A673 (cell line): Measurements from ENCODE around the gene MELTF. TPM values are rescaled to one million over a fixed set of nuclear protein-coding genes. Genes with fewer than 3 reads are reported as not detected.

Source experiments
- BruUV-seq: library from RNA; stranded (reverse); fragments of 400-500 nt; replicated peaks from 2 replicates; lab custom pipeline; 2021; lab: Mats Ljungman, UMichigan
- CTCF ChIA-PET: fragments of 300-600 bp; sonication (Branson Sonifier 250); formaldehyde crosslinking; loops from one replicate; lab custom pipeline; 2022; ENCODE audit warnings: antibody characterized with exemption; lab: Charles Lee
- POLR2A ChIA-PET: fragments of 300-600 bp; sonication (Branson Sonifier 250); formaldehyde crosslinking; loops from one replicate; lab custom pipeline; 2022; ENCODE audit warnings: antibody characterized with exemption; ENCODE audit not compliant: low non-redundant PET; lab: Charles Lee
- DNase-seq: peaks from one replicate; pipeline ENCODE4 v3.0.0-alpha.2; 2015; ENCODE audit warnings: low spot score
- H3K27ac ChIP-seq: fragments of 200-600 bp; sonication (generic); 2 replicates; pipeline ENCODE4 v1.5.1; 2016; ENCODE audit warnings: mixed run types, low read depth, mild to moderate bottlenecking, mixed read lengths, antibody characterized with exemption, low read length; ENCODE audit not compliant: poor library complexity, severe bottlenecking
- H3K27me3 ChIP-seq: fragments of 200-600 bp; sonication (generic); replicated peaks from 2 replicates; pipeline ENCODE4 v1.6.1; 2017; ENCODE audit warnings: mixed run types, low read depth, mild to moderate bottlenecking, mixed read lengths, antibody characterized with exemption, low read length; ENCODE audit not compliant: insufficient read depth, poor library complexity
- H3K36me3 ChIP-seq: fragments of 200-600 bp; sonication (generic); 2 replicates; pipeline ENCODE4 v1.6.1; 2016; ENCODE audit warnings: mixed run types, mild to moderate bottlenecking, mixed read lengths, antibody characterized with exemption, low read length; ENCODE audit not compliant: insufficient read depth, poor library complexity, severe bottlenecking
- H3K4me1 ChIP-seq: fragments of 200-600 bp; sonication (generic); 2 replicates; pipeline ENCODE4 v1.6.1; 2017; ENCODE audit warnings: mixed run types, mild to moderate bottlenecking, mixed read lengths, antibody characterized with exemption, low read length; ENCODE audit not compliant: insufficient read depth, poor library complexity, severe bottlenecking
- H3K4me3 ChIP-seq: fragments of 200-600 bp; sonication (generic); 2 replicates; pipeline ENCODE4 v1.5.1; 2016; ENCODE audit warnings: low read depth, mixed run types, mild to moderate bottlenecking, mixed read lengths, low read length; ENCODE audit not compliant: poor library complexity, severe bottlenecking
- H3K9me3 ChIP-seq: fragments of 200-600 bp; sonication (generic); 2 replicates; pipeline ENCODE4 v1.6.1; 2016; ENCODE audit warnings: mixed run types, low read depth, mild to moderate bottlenecking, mixed read lengths, antibody characterized with exemption, low read length; ENCODE audit not compliant: poor library complexity, severe bottlenecking
- EZH2 ChIP-seq: fragments of 200-600 bp; sonication (generic); IDR thresholded peaks from 2 replicates; pipeline ENCODE4 v1.6.1; 2017; ENCODE audit warnings: borderline replicate concordance, low read depth, mild to moderate bottlenecking, mixed read lengths, antibody characterized with exemption, low read length; ENCODE audit not compliant: poor library complexity, severe bottlenecking
- intact Hi-C: fragments of 100-400 bp; cut with micrococcal nuclease; formaldehyde crosslinking; loops from one replicate; pipeline ENCODE4 v1.10.0; 2022; ENCODE audit not compliant: unreplicated experiment
- total RNA-seq: library from RNA; stranded (reverse); gene quantifications from 2 replicates; pipeline ENCODE4 v1.2.3, GENCODE V29; 2021
- TF ChIP-seq, protein P1 (sequence below): fragments of 300-800, 200-600 bp; sonication (generic); conservative IDR thresholded peaks from 2 replicates; pipeline ENCODE4 v1.5.1; 2017; ENCODE audit warnings: low read depth, mild to moderate bottlenecking, antibody characterized with exemption, low read length, moderate library complexity, mixed read lengths

The MELTF gene
- total RNA-seq, 1 experiment from 2014 or later: 2.6 TPM

DNA sequence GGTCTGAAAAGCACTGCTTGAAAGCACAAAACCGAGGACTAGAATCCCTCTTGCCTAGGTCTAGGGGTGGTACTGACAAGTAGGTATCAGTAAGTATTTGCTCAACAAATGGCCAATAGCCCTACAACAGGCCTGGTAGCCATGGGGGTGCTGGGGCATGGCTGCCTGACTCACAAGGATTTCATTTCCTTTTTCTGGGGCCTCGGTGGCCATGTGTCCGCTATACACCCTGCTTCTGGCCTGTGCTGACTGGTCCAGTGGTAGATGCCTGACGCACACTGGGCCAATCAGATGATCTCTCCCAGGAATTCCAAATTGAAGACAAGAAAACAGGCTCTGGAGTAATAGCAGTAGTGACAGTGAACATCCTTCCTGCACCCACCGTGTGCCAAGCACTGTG, 29.4 kb downstream of the MELTF start:
- no peak for TF ChIP-seq EZH2
- TF ChIP-seq, protein P1, sequence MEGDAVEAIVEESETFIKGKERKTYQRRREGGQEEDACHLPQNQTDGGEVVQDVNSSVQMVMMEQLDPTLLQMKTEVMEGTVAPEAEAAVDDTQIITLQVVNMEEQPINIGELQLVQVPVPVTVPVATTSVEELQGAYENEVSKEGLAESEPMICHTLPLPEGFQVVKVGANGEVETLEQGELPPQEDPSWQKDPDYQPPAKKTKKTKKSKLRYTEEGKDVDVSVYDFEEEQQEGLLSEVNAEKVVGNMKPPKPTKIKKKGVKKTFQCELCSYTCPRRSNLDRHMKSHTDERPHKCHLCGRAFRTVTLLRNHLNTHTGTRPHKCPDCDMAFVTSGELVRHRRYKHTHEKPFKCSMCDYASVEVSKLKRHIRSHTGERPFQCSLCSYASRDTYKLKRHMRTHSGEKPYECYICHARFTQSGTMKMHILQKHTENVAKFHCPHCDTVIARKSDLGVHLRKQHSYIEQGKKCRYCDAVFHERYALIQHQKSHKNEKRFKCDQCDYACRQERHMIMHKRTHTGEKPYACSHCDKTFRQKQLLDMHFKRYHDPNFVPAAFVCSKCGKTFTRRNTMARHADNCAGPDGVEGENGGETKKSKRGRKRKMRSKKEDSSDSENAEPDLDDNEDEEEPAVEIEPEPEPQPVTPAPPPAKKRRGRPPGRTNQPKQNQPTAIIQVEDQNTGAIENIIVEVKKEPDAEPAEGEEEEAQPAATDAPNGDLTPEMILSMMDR: no peak
- no peak overlapping the region for H3K27ac ChIP-seq
- no peak for DNase-seq
- ChIA-PET CTCF (no interaction called here), POLR2A (no interaction called here)
- BruUV-seq: no TSS peak
- H3K27me3 ChIP-seq: no peaks in the 10 kb centered on the region
- no peaks in the 10 kb centered on the region for H3K36me3 ChIP-seq
- no peaks in the 10 kb centered on the region for H3K9me3 ChIP-seq
- H3K4me1 ChIP-seq: peaks cover 22% of the 10 kb centered on the region
- intact Hi-C loops: loop anchor here (10.0 kb wide), 1 partner anchor 515 kb away; no protein-coding TSS in a partner anchor
- H3K4me3 ChIP-seq: no peak overlapping the region

DNA sequence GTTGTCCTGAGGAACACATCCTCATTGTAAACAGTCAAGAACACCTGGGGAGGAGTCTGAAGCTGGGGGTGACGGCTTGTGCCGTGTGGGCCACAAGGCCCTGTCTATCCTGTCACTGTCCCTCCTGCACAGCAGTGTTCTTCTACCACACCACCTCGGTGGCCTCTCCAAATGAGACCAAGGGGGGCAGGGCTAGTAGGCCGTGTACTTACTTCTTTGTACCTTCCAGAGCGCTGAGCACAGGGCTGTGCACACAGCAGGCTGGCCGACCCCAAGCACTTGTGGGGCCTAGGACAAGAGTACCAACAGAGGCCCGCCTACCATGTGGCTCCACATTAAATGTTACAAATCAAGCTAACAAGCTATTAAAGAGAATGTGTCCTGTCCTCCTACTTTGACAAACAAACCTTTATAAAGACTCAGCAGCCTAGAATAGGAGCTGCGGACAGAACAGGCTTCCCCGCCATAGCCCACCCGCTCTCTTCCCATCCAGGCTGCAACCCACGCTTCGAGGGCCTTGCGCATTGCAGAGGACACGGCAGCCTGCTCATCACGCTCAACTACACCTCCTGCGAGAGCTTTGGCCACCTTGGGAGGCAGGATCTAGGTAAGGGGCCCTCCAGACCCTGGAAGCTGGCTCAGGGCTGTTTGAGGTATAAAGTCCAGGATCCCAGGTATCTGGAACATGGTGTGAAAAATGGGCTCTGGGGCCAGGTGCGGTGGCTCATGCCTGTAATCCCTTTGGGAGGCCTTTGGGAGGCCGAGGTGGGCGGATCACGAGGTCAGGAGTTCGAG, 30.5 kb downstream of the MELTF start:
- no peak for DNase-seq
- H3K27ac ChIP-seq: no peak overlapping the region
- CTCF ChIA-PET: no interaction called here
- no peak for TF ChIP-seq EZH2
- TF ChIP-seq, protein P1: no peak
- intact Hi-C loops: no loop called here
- no peaks in the 10 kb centered on the region for H3K27me3 ChIP-seq
- peaks cover 18% of the 10 kb centered on the region for H3K4me1 ChIP-seq
- BruUV-seq: no TSS peak
- no peaks in the 10 kb centered on the region for H3K36me3 ChIP-seq
- POLR2A ChIA-PET: no interaction called here
- H3K9me3 ChIP-seq: no peaks in the 10 kb centered on the region
- no peak overlapping the region for H3K4me3 ChIP-seq

GRCh38 chr3:196997311-196997710, 32.3 kb downstream of the MELTF start:
- Histone ChIP-seq H3K4me1 (peaks cover 7% of the 10 kb centered on the region), H3K36me3 (no peaks in the 10 kb centered on the region), H3K4me3 (no peak overlapping the region), H3K9me3 (no peaks in the 10 kb centered on the region), H3K27ac (no peak overlapping the region), H3K27me3 (no peaks in the 10 kb centered on the region)
- DNase-seq: no peak
- BruUV-seq: no TSS peak
- intact Hi-C loops: no loop called here
- ChIA-PET POLR2A (no interaction called here), CTCF (no interaction called here)
- TF ChIP-seq, protein P1: no peak
- no peak for TF ChIP-seq EZH2
